Glutamatergic neuron (in vitro differentiated cells): Measurements from ENCODE around the gene TSSK2. TPM values are rescaled to one million over a fixed set of nuclear protein-coding genes. Genes with fewer than 3 reads are reported as not detected.
A peak's percentile ranks its signal among the peaks of the same experiment; 100 is the strongest.

ENCODE experiments used
- DNase-seq: peaks from one replicate; pipeline ENCODE4 v3.0.0; 2022
- H3K27ac Mint-ChIP-seq: one replicate; pipeline ENCODE4 v1.8.0; 2020; ENCODE audit warnings: mild to moderate bottlenecking, mixed read lengths, inconsistent platforms; ENCODE audit not compliant: unreplicated experiment
- H3K27me3 Mint-ChIP-seq: one replicate; pipeline ENCODE4 v1.8.0; 2020; ENCODE audit warnings: mild to moderate bottlenecking, moderate library complexity, mixed read lengths, inconsistent platforms; ENCODE audit not compliant: unreplicated experiment
- H3K36me3 Mint-ChIP-seq: one replicate; pipeline ENCODE4 v1.8.0; 2020; ENCODE audit warnings: mild to moderate bottlenecking, mixed read lengths, inconsistent platforms; ENCODE audit not compliant: unreplicated experiment
- H3K4me1 Mint-ChIP-seq: one replicate; pipeline ENCODE4 v1.8.0; 2020; ENCODE audit warnings: mild to moderate bottlenecking, low read depth, mixed read lengths, inconsistent platforms; ENCODE audit not compliant: unreplicated experiment
- H3K4me3 Mint-ChIP-seq: one replicate; pipeline ENCODE4 v1.8.0; 2020; ENCODE audit warnings: mild to moderate bottlenecking, mixed read lengths, inconsistent platforms; ENCODE audit not compliant: unreplicated experiment
- H3K9me3 Mint-ChIP-seq: one replicate; pipeline ENCODE4 v1.8.0; 2020; ENCODE audit warnings: mild to moderate bottlenecking, moderate library complexity, mixed read lengths, inconsistent platforms; ENCODE audit not compliant: unreplicated experiment
- total RNA-seq: library from RNA; stranded (reverse); fragmentation: NEBNext Ultra II Directional; extraction: Animal tissue kit (Norgen Biotek cat#: 25700); gene quantifications from one replicate; pipeline ENCODE4 v1.2.1, GENCODE V29; 2021; ENCODE audit not compliant: unreplicated experiment
- TF ChIP-seq, protein P1 (sequence below): fragments of 200-600 bp; sonication (generic); IDR thresholded peaks from one replicate; pipeline ENCODE4 v1.5.0; 2021; ENCODE audit not compliant: partially characterized antibody, unreplicated experiment

Gene TSSK2
- total RNA-seq, 1 donor from 2014 or later, result not detected

DNA sequence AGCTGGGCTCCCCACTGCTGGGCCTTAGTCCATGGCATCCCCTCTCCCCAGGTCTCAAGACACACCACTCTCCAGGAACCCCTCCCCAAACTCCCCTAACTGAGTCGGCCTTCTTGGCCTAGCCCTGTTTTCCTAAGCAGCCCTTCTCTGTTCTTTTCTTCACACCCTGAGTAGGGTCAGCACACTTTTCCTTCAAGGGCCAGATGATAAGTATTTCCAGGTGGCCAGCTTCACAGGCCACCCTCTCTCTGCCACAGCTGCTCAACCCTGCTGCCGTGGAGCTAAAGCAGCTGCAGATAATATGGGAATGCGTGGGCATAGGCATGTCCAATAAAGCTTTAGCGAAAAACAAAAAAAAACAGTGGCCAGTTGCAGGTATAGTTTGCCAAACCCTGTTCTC is 33.0 kb upstream of the TSSK2 start:
- no peaks in the 10 kb centered on the region for H3K36me3 Mint-ChIP-seq
- H3K4me1 Mint-ChIP-seq, result peaks cover 7% of the 10 kb centered on the region
- H3K4me3 Mint-ChIP-seq, result no peak overlapping the region
- no peak overlapping the region for H3K27ac Mint-ChIP-seq
- TF ChIP-seq, protein P1, sequence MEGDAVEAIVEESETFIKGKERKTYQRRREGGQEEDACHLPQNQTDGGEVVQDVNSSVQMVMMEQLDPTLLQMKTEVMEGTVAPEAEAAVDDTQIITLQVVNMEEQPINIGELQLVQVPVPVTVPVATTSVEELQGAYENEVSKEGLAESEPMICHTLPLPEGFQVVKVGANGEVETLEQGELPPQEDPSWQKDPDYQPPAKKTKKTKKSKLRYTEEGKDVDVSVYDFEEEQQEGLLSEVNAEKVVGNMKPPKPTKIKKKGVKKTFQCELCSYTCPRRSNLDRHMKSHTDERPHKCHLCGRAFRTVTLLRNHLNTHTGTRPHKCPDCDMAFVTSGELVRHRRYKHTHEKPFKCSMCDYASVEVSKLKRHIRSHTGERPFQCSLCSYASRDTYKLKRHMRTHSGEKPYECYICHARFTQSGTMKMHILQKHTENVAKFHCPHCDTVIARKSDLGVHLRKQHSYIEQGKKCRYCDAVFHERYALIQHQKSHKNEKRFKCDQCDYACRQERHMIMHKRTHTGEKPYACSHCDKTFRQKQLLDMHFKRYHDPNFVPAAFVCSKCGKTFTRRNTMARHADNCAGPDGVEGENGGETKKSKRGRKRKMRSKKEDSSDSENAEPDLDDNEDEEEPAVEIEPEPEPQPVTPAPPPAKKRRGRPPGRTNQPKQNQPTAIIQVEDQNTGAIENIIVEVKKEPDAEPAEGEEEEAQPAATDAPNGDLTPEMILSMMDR, result no peak
- peaks cover 6% of the 10 kb centered on the region for H3K9me3 Mint-ChIP-seq
- peaks cover 3% of the 10 kb centered on the region for H3K27me3 Mint-ChIP-seq
- DNase-seq, result no peak

DNA sequence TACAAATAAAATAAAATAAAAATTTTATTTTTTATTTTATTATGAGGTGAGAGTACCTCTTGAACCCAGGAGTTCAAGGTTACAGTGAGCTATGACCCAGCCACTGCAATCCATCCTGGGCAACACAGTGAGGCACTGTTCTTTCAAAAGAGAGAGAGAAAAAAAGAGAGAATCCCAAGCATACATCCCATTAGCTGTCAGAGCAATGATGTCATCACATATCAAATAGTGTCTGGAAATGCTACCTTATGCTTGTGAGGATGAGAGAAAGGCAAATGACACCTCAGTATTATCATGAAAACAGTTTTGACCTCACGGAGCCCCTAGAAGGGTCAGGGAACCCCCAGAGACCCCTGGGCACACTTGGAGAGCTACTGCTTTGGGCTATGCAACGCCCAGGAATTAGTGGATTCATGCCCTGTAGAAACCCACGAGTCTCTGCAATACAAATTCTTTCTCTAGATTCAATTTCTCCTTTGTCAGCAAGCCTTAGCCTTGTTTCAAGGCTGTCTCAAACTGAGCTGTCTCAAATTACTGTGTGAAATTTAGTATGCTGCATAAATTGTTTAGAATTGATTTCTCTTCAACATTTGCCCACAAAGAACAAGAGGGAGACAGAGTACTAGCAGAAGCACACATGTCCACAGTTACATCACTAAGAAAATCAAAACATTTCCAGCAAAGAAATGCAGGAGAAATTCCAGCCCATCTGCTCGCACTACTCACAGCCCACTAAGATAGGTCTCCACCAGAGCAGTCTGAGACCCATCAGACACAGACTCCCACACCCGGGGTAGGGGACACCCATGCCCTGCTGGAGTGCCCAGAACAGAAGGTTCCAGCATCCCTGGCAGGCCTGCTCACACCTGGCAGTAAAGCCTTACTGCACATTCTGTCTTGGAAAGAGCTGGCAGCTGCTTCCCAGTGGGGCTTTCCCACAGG is 27.0 kb upstream of the TSSK2 start:
- peak overlapping the region; percentile 67 for H3K4me3 Mint-ChIP-seq

DNA sequence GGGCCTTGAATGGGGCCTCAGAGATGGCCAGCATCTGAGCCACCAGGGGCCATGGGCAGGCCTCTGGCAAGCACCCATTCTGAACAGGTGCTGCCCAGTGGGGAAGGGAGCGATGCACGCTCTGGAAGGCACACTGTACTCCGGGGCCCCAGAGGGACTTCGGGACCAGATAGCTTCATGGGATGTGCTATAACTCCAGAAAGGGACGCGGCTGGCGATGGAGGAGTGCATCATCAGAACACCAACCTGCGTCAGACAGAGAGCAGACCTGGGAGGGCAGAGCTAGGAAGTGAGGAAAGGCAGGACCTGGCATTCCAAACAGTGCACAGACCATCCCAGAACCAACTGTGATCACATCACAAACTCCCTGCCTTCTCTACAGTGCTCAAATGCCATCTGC is 25.7 kb upstream of the TSSK2 start:
- no peak overlapping the region for H3K4me3 Mint-ChIP-seq
- H3K27ac Mint-ChIP-seq, result peak overlapping the region; percentile 55
- peaks cover 11% of the 10 kb centered on the region for H3K27me3 Mint-ChIP-seq
- peaks cover 29% of the 10 kb centered on the region for H3K4me1 Mint-ChIP-seq
- H3K36me3 Mint-ChIP-seq, result no peaks in the 10 kb centered on the region
- H3K9me3 Mint-ChIP-seq, result peaks cover 9% of the 10 kb centered on the region
- DNase-seq, result no peak
- TF ChIP-seq, protein P1, result no peak

More for the DNA sequence above, 27.0 kb upstream of the TSSK2 start:
- peaks cover 25% of the 10 kb centered on the region for H3K4me1 Mint-ChIP-seq
- peaks cover 11% of the 10 kb centered on the region for H3K27me3 Mint-ChIP-seq
- no peaks in the 10 kb centered on the region for H3K36me3 Mint-ChIP-seq
- peak; percentile 44 for DNase-seq
- TF ChIP-seq, protein P1, result no peak
- peaks cover 9% of the 10 kb centered on the region for H3K9me3 Mint-ChIP-seq
- H3K27ac Mint-ChIP-seq, result peak overlapping the region; percentile 95

DNA sequence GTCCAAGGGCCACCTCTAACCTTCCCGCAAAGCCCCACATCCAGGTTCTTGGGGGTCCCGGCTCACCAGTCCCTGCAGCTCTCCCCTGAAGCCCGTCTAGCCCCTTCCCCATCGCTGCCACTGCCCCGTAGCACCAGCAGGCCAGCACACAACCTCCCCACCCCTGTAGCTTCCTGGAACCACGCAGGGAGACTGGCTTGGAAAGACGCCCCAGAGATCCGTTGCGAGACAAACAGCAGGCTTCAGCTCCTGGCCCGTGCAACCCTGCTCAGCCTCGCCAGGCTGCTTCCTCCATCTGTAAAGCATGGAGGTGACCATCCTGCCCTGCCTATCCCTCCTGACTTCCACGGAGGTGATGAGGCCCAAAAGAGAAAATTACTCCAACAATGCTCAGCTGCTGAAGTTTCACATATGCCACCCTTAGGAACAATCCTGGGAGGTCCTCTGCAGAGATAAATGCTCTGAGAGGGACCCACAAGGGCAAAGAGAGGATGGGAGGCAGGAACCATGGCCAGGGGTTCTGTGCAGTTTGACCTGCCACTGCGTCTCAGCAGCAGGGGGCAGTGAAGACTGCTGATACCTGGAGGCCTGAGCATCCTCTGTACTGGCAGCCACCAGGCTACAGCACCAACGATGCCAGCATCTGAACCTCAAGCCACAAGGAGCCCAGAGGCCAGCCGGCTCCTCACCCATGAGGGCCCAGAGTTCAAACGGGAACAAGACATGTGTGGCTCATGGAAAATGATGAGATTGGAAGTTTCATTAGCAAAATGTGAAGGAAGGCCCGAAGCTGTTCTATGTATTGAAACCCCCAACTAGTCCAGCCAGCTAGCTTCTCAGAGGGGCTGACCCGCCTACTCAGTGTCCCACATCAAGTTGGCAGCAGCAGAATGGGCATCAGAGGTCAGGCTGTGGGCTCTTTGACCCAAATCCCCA is 25.0 kb upstream of the TSSK2 start:
- DNase-seq, result peak; percentile 57
- Mint-ChIP-seq H3K27ac (peak overlapping the region; percentile 78), H3K9me3 (peaks cover 9% of the 10 kb centered on the region), H3K36me3 (no peaks in the 10 kb centered on the region), H3K4me1 (peaks cover 32% of the 10 kb centered on the region), H3K27me3 (peaks cover 10% of the 10 kb centered on the region), H3K4me3 (no peak overlapping the region)
- TF ChIP-seq, protein P1, result no peak
